Activated T-cell treated with anti-CD3 and anti-CD28 coated beads, Interleukin-2, amount 50 U/mL, for 24 hours (primary cell): ENCODE measurements around the gene ZHX3.
A peak's percentile ranks its signal among the peaks of the same experiment; 100 is the strongest.

Source experiments
- DNase-seq: peaks from one replicate; pipeline ENCODE4 v3.0.0-alpha.2; 2020
- H3K27ac Mint-ChIP-seq: 2 replicates; pipeline ENCODE4 v1.8.0; 2020; ENCODE audit warnings: mild to moderate bottlenecking, mixed read lengths
- H3K27me3 Mint-ChIP-seq: 2 replicates; pipeline ENCODE4 v1.8.0; 2020; ENCODE audit warnings: mixed read lengths
- H3K36me3 Mint-ChIP-seq: 2 replicates; pipeline ENCODE4 v1.8.0; 2020; ENCODE audit warnings: low read depth, mixed read lengths
- H3K4me1 Mint-ChIP-seq: 2 replicates; pipeline ENCODE4 v1.8.0; 2020; ENCODE audit warnings: low read depth, mixed read lengths
- H3K4me3 Mint-ChIP-seq: 2 replicates; pipeline ENCODE4 v1.8.0; 2020; ENCODE audit warnings: mild to moderate bottlenecking, moderate library complexity, mixed read lengths
- H3K9me3 Mint-ChIP-seq: 2 replicates; pipeline ENCODE4 v1.8.0; 2020; ENCODE audit warnings: mixed read lengths

The ZHX3 gene

DNA sequence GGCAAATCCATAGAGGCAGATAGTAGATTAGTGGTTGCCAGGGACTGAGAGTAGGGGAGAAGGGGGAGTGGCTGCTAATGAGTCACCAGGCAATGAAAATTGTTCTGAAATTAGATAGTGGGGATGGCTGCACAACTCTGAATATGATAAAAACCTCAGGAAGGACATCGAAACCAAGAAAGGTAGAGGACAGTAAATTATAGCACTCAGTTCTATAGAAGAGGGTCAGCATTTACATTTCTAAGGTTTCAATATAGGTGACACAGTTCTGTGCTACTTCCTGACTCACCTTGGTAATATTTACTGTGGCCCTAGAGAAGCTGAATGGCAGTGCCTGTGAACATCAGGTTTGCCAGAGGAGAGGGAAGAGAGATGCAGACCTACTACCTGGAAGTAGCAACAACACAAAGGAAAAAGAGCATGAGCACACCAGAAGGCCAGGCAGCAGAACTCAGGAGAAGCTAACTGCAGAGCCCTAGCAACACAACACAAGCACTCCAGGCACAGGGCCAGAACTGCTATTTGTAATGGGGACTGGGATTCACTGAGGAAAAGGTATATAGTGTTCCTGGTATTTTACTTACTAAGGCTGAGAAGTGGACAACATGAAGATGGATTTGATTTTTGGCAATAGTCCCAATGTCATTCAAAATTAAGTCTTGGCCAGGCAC, 104.2 kb downstream of the ZHX3 start:
- H3K4me1 Mint-ChIP-seq: peaks cover 10% of the 10 kb centered on the region
- no peaks in the 10 kb centered on the region for H3K27me3 Mint-ChIP-seq

GRCh38 chr20:41205313-41205712, 112.2 kb downstream of the ZHX3 start:
- no peaks in the 10 kb centered on the region for H3K27me3 Mint-ChIP-seq
- H3K4me1 Mint-ChIP-seq: peaks cover 1% of the 10 kb centered on the region
- no peak overlapping the region for H3K4me3 Mint-ChIP-seq
- no peaks in the 10 kb centered on the region for H3K9me3 Mint-ChIP-seq
- H3K36me3 Mint-ChIP-seq: peaks cover 29% of the 10 kb centered on the region
- no peak for DNase-seq
- H3K27ac Mint-ChIP-seq: no peak overlapping the region

More for the DNA sequence above, 104.2 kb downstream of the ZHX3 start:
- no peak overlapping the region for H3K27ac Mint-ChIP-seq
- no peaks in the 10 kb centered on the region for H3K36me3 Mint-ChIP-seq
- H3K9me3 Mint-ChIP-seq: no peaks in the 10 kb centered on the region
- DNase-seq: no peak
- no peak overlapping the region for H3K4me3 Mint-ChIP-seq

- Mint-ChIP-seq H3K9me3 (no peaks in the 10 kb centered on the region), H3K4me1 (peaks cover 1% of the 10 kb centered on the region), H3K27me3 (no peaks in the 10 kb centered on the region), H3K27ac (no peak overlapping the region), H3K4me3 (no peak overlapping the region), H3K36me3 (peaks cover 34% of the 10 kb centered on the region)
- no peak for DNase-seq
These were observed 112.9 kb downstream of the ZHX3 start for GRCh38 chr20:41204304-41205265.

DNA sequence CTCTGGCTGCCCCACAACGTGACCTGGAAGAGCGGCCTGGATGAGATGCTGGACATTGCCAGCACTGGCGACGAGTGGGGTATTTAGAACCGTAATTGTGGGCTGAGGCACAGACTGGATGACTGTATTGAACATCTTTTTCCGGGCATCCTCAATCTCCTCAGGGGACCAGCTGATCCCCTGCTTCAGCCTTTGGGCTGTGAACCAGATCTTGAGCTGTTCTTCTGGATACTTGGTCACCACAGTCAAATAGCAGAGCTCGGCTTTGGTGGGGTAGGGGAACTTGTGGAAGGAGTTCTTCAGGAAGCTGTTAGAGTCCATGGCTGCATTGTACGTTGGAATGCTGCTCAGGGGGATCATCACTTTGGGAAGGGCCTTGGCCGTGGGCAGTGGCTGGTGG, 113.9 kb downstream of the ZHX3 start:
- peaks cover 43% of the 10 kb centered on the region for H3K36me3 Mint-ChIP-seq
- peaks cover 7% of the 10 kb centered on the region for H3K9me3 Mint-ChIP-seq
- no peaks in the 10 kb centered on the region for H3K27me3 Mint-ChIP-seq

GRCh38 chr20:41202426-41202825, 115.1 kb downstream of the ZHX3 start:
- no peak for DNase-seq
- no peak overlapping the region for H3K4me3 Mint-ChIP-seq
- H3K36me3 Mint-ChIP-seq: peaks cover 47% of the 10 kb centered on the region
- peaks cover 1% of the 10 kb centered on the region for H3K4me1 Mint-ChIP-seq
- no peak overlapping the region for H3K27ac Mint-ChIP-seq
- no peaks in the 10 kb centered on the region for H3K27me3 Mint-ChIP-seq
- H3K9me3 Mint-ChIP-seq: peaks cover 10% of the 10 kb centered on the region

More for the DNA sequence above, 113.9 kb downstream of the ZHX3 start:
- peaks cover 1% of the 10 kb centered on the region for H3K4me1 Mint-ChIP-seq
- H3K27ac Mint-ChIP-seq: no peak overlapping the region
- no peak overlapping the region for H3K4me3 Mint-ChIP-seq
- DNase-seq: no peak

GRCh38 chr20:41201760-41202159, 115.8 kb downstream of the ZHX3 start:
- Mint-ChIP-seq H3K27me3 (no peaks in the 10 kb centered on the region), H3K9me3 (peaks cover 10% of the 10 kb centered on the region), H3K4me3 (no peak overlapping the region), H3K36me3 (peaks cover 47% of the 10 kb centered on the region), H3K4me1 (peaks cover under 1% of the 10 kb centered on the region), H3K27ac (no peak overlapping the region)
- DNase-seq: no peak

DNA sequence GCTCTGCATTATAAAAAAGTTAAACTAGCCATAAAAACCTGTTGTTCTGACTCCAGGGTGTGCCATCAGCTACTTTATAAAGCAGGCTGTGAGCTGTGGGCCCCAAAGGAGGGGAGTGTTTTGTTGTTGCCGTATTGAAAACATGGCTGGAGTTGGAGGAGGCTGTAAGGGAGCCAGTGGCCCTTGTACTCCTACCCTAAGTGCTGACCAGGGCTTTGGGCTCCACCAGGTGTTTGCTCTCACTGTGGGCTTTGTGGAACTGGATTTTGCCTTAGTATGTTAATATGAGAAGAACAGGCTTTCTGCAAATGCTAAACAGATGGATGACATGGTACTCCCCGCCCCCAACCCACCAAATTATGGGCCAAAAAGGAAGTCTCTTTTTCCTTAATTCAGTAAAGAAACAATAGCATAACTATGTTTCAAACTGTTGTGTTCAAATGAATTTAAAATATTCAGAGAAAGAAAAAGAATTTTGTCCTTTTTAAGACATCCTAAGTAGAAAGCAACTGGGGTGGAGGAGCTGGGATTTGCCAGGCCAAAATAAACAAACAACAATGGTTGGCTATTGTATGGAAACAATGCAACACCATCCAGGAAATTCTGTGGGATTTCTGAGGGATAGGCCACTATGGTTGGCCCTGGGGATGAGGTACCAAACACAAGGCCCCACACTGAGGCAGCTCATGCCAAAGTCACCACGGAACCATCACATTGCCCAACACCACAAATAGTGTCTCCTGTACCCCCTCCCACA, 116.9 kb downstream of the ZHX3 start:
- Mint-ChIP-seq H3K27ac (no peak overlapping the region), H3K4me1 (peaks cover 8% of the 10 kb centered on the region), H3K27me3 (no peaks in the 10 kb centered on the region), H3K9me3 (peaks cover 10% of the 10 kb centered on the region), H3K4me3 (no peak overlapping the region), H3K36me3 (peaks cover 47% of the 10 kb centered on the region)
- no peak for DNase-seq

GRCh38 chr20:41198443-41198842, 119.1 kb downstream of the ZHX3 start:
- H3K27me3 Mint-ChIP-seq: no peaks in the 10 kb centered on the region
- H3K9me3 Mint-ChIP-seq: peaks cover 10% of the 10 kb centered on the region
- no peak overlapping the region for H3K4me3 Mint-ChIP-seq
- peaks cover 16% of the 10 kb centered on the region for H3K4me1 Mint-ChIP-seq
- peaks cover 42% of the 10 kb centered on the region for H3K36me3 Mint-ChIP-seq
- no peak overlapping the region for H3K27ac Mint-ChIP-seq
- DNase-seq: no peak

- peaks cover 16% of the 10 kb centered on the region for H3K4me1 Mint-ChIP-seq
- DNase-seq: no peak
These were observed 120.8 kb downstream of the ZHX3 start for GRCh38 chr20:41196653-41197225.

DNA sequence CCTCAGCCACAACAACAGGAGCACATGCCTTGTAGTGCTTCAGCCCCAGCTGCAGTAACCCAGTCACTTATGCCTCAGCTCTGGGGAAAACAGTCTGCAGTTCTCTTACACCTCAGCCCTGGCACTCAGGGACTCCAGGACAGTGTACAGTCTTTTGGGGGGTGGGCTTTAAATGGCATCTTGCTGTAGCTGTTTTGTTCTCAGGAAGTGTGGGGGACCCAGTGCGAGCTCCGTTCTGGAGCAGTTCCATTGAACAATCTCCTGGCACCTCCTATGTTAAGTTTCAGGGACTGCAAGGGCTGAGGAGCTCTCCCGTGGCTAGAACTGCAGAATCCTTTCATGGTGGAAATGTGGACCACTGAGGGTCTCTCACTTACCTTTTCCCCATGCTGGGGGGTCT, 125.0 kb downstream of the ZHX3 start:
- Mint-ChIP-seq H3K36me3 (peaks cover 28% of the 10 kb centered on the region), H3K4me1 (peaks cover 16% of the 10 kb centered on the region), H3K4me3 (no peak overlapping the region), H3K27ac (no peak overlapping the region), H3K9me3 (peaks cover 17% of the 10 kb centered on the region), H3K27me3 (no peaks in the 10 kb centered on the region)
- no peak for DNase-seq

More at GRCh38 chr20:41196653-41197225, 120.8 kb downstream of the ZHX3 start:
- Mint-ChIP-seq H3K9me3 (peaks cover 14% of the 10 kb centered on the region), H3K27me3 (no peaks in the 10 kb centered on the region), H3K36me3 (peaks cover 39% of the 10 kb centered on the region), H3K4me3 (no peak overlapping the region), H3K27ac (no peak overlapping the region)

DNA sequence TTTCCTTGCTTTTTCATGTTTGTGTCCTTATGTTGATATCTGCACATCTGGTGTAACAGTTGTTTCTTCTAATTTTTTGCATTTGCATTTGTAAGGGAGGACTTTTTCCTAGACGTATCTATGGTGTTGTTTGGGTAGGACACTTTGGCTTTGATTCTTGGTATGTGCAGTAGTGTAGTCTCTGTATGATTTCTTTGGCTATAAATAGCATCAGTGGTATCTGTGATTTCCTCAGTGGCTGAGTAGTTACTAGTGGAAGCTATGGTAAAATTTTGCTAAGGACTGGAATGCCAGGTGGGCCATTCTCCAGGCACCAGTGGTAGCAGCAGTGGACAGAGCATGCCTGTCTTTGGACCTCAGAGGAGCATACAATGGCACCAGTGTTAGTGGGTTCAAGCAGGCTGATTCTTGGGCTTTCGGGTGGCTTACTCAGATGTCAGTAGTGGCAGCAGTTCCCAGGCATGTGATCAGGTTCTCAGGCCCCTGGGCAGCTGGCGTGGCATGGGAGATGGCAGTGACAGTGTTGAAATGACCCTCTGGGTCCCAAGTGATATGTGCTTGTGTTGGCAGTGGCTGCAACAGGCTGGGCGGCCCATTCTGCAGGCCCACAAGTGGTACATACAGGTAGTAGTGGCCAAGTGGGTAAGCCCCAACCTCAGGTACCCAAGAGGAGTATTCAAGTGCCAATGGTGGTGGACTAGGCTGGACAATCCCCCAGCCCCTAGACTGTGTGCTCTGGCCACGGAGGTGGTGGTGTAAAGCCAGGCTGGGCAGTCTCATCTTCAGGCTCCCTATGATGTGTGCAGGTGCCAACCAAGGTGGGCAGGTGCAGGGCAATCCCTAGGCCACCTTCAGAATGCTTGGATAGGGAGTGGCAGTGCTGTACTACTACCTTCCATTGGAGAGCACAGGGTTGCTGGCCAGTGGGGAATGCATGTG, 125.7 kb downstream of the ZHX3 start:
- Mint-ChIP-seq H3K27me3 (no peaks in the 10 kb centered on the region), H3K4me1 (peaks cover 16% of the 10 kb centered on the region), H3K27ac (no peak overlapping the region), H3K4me3 (no peak overlapping the region), H3K36me3 (peaks cover 28% of the 10 kb centered on the region), H3K9me3 (peaks cover 17% of the 10 kb centered on the region)
- DNase-seq: no peak

DNA sequence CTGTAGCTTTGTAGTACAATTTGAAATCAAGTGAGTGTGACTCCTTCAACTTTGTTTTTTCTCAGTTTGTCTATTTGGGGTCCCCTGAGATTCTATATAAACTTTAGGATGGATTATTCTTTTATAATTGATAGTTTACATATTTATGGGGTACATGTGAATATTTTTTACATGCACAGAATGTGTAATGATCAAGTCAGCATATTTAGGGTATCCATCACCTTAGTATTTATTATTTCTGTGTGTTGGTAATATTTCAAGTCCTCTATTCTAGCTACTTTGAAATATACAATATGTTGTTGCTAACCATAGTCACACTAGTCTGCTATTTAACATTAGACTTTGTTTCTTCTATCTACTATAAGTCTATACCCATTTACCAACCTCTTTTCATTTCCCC, 129.9 kb downstream of the ZHX3 start:
- Mint-ChIP-seq H3K4me1 (no peaks in the 10 kb centered on the region), H3K27me3 (no peaks in the 10 kb centered on the region), H3K9me3 (peaks cover 14% of the 10 kb centered on the region), H3K4me3 (no peak overlapping the region), H3K27ac (no peak overlapping the region), H3K36me3 (peaks cover 17% of the 10 kb centered on the region)
- no peak for DNase-seq

DNA sequence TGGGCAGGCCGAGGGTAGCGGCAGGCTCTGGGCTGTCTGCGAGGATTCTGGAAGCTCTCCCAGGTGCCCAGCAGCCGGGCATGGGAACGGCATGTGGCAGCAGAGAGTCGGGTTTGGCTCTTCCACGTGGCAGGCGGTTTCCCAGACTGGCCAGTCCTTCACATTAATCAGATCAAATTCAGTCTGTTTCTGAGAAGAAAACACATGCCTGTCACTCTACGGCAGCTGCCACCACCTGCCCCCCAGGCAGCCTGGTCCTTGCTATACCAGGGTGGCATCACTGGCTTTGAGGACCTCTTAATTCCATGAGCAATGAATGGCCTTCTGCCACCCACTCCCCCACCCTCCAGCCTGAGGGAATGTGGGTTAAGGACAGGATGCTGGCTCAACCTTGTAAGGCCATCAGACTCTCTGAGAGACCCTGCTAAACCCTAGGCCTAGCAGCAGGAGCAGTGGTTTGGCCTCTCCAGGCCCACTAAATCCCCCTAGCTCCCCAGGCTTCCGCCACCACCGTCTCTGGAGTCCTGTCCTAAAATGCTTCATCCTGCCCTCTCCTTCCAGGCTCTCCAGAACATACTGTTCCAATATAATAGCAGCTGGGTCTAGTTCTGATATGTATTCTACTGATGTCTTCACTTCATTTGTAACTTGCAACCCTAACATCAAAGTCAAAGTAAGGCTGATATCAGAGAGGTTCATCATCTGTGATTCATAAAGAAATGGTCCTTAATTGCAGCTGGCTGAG, 132.3 kb downstream of the ZHX3 start:
- Mint-ChIP-seq H3K4me3 (no peak overlapping the region), H3K4me1 (peaks cover 13% of the 10 kb centered on the region), H3K27me3 (no peaks in the 10 kb centered on the region), H3K27ac (no peak overlapping the region), H3K9me3 (peaks cover 4% of the 10 kb centered on the region), H3K36me3 (peaks cover 13% of the 10 kb centered on the region)
- DNase-seq: peak; percentile 23
